ENCODE measurements around the gene PATL1.

- no peak for TF ChIP-seq EP300 (IDR thresholded peaks at IDR 0.05)
- no peak for TF ChIP-seq CTCF (IDR thresholded peaks at IDR 0.05)
- TF ChIP-seq POLR2A (IDR thresholded peaks at IDR 0.05; ENCODE audit: low read length): no peak
- TF ChIP-seq EHF (CRISPR knock-in tag; IDR thresholded peaks at IDR 0.05): no peak
- no peak for TF ChIP-seq FOSL2 (IDR thresholded peaks at IDR 0.05)
- TF ChIP-seq FOSL2 (CRISPR knock-in tag; IDR thresholded peaks at IDR 0.05): no peak
- TF ChIP-seq MAZ (IDR thresholded peaks at IDR 0.05; ENCODE audit: borderline replicate concordance, low read depth, low read length): no peak
- TF ChIP-seq REST (IDR thresholded peaks at IDR 0.05): no peak
- TF ChIP-seq RAD21 (conservative IDR thresholded peaks at IDR 0.05 in 1 of 2, IDR thresholded peaks at IDR 0.05 in 1 of 2): no peak
- no peak for TF ChIP-seq ZSCAN20 (CRISPR knock-in tag; IDR thresholded peaks at IDR 0.05)
- TF ChIP-seq JUN (IDR thresholded peaks at IDR 0.05): no peak
- no peak for TF ChIP-seq ZFP36 (IDR thresholded peaks at IDR 0.05; ENCODE audit: borderline replicate concordance, partially characterized antibody)
- TF ChIP-seq PBX3 (IDR thresholded peaks at IDR 0.05): no peak
Observed at GRCh38 chr11:59691156-59691555, 22.3 kb upstream of the PATL1 start.
